K562 (cell line): ENCODE results near the gene SORCS1. TPM values are rescaled to one million over a fixed set of nuclear protein-coding genes. Genes with fewer than 3 reads are reported as not detected.

Source experiments
- ATAC-seq: fragments of 200-7000 bp; cut with Tn5 transposase; 3 replicates; pipeline ENCODE4 v1.9.1; 2020; ENCODE audit warnings: moderate library complexity
- BruUV-seq: library from RNA; stranded (reverse); fragments of 400-500 nt; replicated peaks from 2 replicates; lab custom pipeline; 2021; lab: Mats Ljungman, UMichigan
- CTCF ChIA-PET: fragments of 300-600 bp; formaldehyde crosslinking; extraction: SDS; loops from one replicate; lab custom pipeline; 2021; ENCODE audit warnings: low intra/inter-chr PET ratio; lab: Yijun Ruan, JAX
- POLR2A ChIA-PET: fragments of 300-600, 350-650 bp; sonication (Branson Sonifier 250); formaldehyde crosslinking; extraction: SDS; loops from one replicate; lab custom pipeline; 2021; ENCODE audit warnings: antibody characterized with exemption, inconsistent platforms; lab: Yijun Ruan, JAX
- DNase-seq, 4 experiments: peaks; one replicate each; pipeline versions ENCODE4 v3.0.0 to v3.0.0-alpha.2; 2011 to 2018; ENCODE audit warnings: low spot score in 3 of 4, mixed read lengths in 3 of 4; ENCODE audit errors: extremely low read depth in 1 of 4
- FAIRE-seq: peaks from 2 replicates; lab custom pipeline; 2011; peaks lifted over from hg19 to GRCh38; lab: Jason Lieb, UNC
- H2AFZ ChIP-seq: 2 replicates; pipeline ENCODE4 v1.6.0; 2011; ENCODE audit warnings: low read depth, low read length, control low read depth, inconsistent platforms
- H3K27ac ChIP-seq: fragments of 200-600 bp; 3 replicates; pipeline ENCODE4 v1.8.0; 2011; ENCODE audit warnings: low read depth, mild to moderate bottlenecking, control low read depth, inconsistent platforms, low read length, moderate library complexity, mixed read lengths; ENCODE audit errors: extremely low read depth
- H3K27me3 ChIP-seq, 2 experiments: fragments of 300-600 bp in 1 of 2; 2 replicates in 1 of 2; 3 replicates in 1 of 2; pipeline versions ENCODE4 v1.6.0 to v1.8.0; 2011; ENCODE audit warnings: inconsistent platforms in 2 of 2, low read length in 2 of 2, mild to moderate bottlenecking in 1 of 2, mixed read lengths in 1 of 2, moderate library complexity in 1 of 2; ENCODE audit not compliant: control insufficient read depth in 2 of 2, insufficient read depth in 2 of 2
- H3K36me3 ChIP-seq: fragments of 300-600 bp; 3 replicates; pipeline ENCODE4 v1.8.0; 2011; ENCODE audit warnings: mild to moderate bottlenecking, low read length, inconsistent platforms; ENCODE audit not compliant: control insufficient read depth, insufficient read depth
- H3K4me1 ChIP-seq, 2 experiments: fragments of 200-600 bp in 1 of 2; replicated peaks in 1 of 2; 2 replicates in 1 of 2; 3 replicates in 1 of 2; pipeline versions ENCODE4 v1.5.1 to v1.8.0; 2011; ENCODE audit warnings: inconsistent platforms in 2 of 2, low read length in 2 of 2, mild to moderate bottlenecking in 1 of 2, mixed read lengths in 1 of 2, moderate library complexity in 1 of 2; ENCODE audit not compliant: control insufficient read depth in 2 of 2, insufficient read depth in 2 of 2
- H3K4me2 ChIP-seq: 2 replicates; pipeline ENCODE4 v1.6.1; 2011; ENCODE audit warnings: low read length, control low read depth, inconsistent platforms, mixed read lengths; ENCODE audit not compliant: insufficient read depth
- H3K4me3 ChIP-seq: fragments of 200-600 bp; sonication (generic), shearing (Covaris generic); 2 replicates; pipeline ENCODE4 v1.5.1; 2016; ENCODE audit warnings: control low read depth, inconsistent platforms
- H3K79me2 ChIP-seq: fragments of 200-600 bp; 3 replicates; pipeline ENCODE4 v1.8.0; 2011; ENCODE audit warnings: low read length, inconsistent platforms; ENCODE audit not compliant: control insufficient read depth, insufficient read depth
- H3K9ac ChIP-seq, 2 experiments: 2 replicates each; pipeline versions ENCODE4 v1.6.0 to v1.6.1; 2011; ENCODE audit warnings: low read depth in 2 of 2, low read length in 2 of 2, control low read depth in 1 of 2, inconsistent platforms in 1 of 2, mild to moderate bottlenecking in 1 of 2, mixed read lengths in 1 of 2; ENCODE audit not compliant: insufficient read depth in 1 of 2
- H3K9me1 ChIP-seq: one replicate; pipeline ENCODE4 v1.6.0; 2011; ENCODE audit warnings: inconsistent platforms, mild to moderate bottlenecking, low read length, moderate library complexity; ENCODE audit not compliant: control insufficient read depth, insufficient read depth
- H3K9me3 ChIP-seq: replicated peaks from 2 replicates; pipeline ENCODE4 v1.5.1; 2011; ENCODE audit warnings: low read depth, low read length, inconsistent platforms; ENCODE audit not compliant: control insufficient read depth, insufficient read depth
- H4K20me1 ChIP-seq: replicated peaks from 2 replicates; pipeline ENCODE4 v1.6.1; 2011; ENCODE audit warnings: low read length, inconsistent platforms, mixed read lengths; ENCODE audit not compliant: control insufficient read depth, insufficient read depth
- ARID2 ChIP-seq: fragments of 450-650 bp; IDR thresholded peaks from 2 replicates; pipeline ENCODE4 v1.6.1; 2017; ENCODE audit warnings: antibody characterized with exemption, mild to moderate bottlenecking
- ATF1 ChIP-seq, 2 experiments: fragments of 450-650 bp in 1 of 2; IDR thresholded peaks; 2 replicates each; pipeline ENCODE4 v1.6.1; 2016; ENCODE audit warnings: missing compliant biosample characterization in 1 of 2, missing genetic modification characterization in 1 of 2
- BMI1 ChIP-seq: fragments of 150-350 bp; IDR thresholded peaks from 2 replicates; pipeline ENCODE4 v1.6.1; 2014; ENCODE audit warnings: low read length
- CBX3 ChIP-seq, 2 experiments: IDR thresholded peaks; 1 replicate in 1 of 2; 2 replicates in 1 of 2; pipeline ENCODE4 v1.6.1; 2012; ENCODE audit warnings: inconsistent platforms in 2 of 2, low read length in 2 of 2, borderline replicate concordance in 1 of 2, control low read depth in 1 of 2
- FOXO4 ChIP-seq: fragments of 450-650 bp; formaldehyde crosslinking; IDR thresholded peaks from 2 replicates; pipeline ENCODE4 v1.4.0; 2020; ENCODE audit warnings: mild to moderate bottlenecking, moderate library complexity
- KDM5B ChIP-seq: fragments of 200-600 bp; sonication (generic); IDR thresholded peaks from 2 replicates; pipeline ENCODE4 v1.6.1; 2012; ENCODE audit warnings: low read depth, mild to moderate bottlenecking, moderate library complexity, low read length, control low read depth, inconsistent platforms; ENCODE audit not compliant: insufficient replicate concordance
- PBX2 ChIP-seq, 2 experiments: IDR thresholded peaks in 1 of 2; conservative IDR thresholded peaks in 1 of 2; 2 replicates each; pipeline ENCODE4 v1.6.1; 2016; ENCODE audit warnings: low read depth in 2 of 2, mild to moderate bottlenecking in 1 of 2, missing compliant biosample characterization in 1 of 2, missing genetic modification characterization in 1 of 2, moderate library complexity in 1 of 2
- POLR2G ChIP-seq: fragments of 200-400 bp; formaldehyde crosslinking; IDR thresholded peaks from 2 replicates; pipeline ENCODE4 v1.6.1; 2017; ENCODE audit warnings: low read depth, mild to moderate bottlenecking, antibody characterized with exemption, low read length, moderate library complexity
- RBM17 ChIP-seq: fragments of 200-400 bp; formaldehyde crosslinking; IDR thresholded peaks from 2 replicates; pipeline ENCODE4 v1.6.1; 2017; ENCODE audit warnings: low read depth, mild to moderate bottlenecking, low read length, borderline replicate concordance
- STAG1 ChIP-seq: sonication (generic); formaldehyde crosslinking; IDR thresholded peaks from 2 replicates; pipeline ENCODE4 v1.5.0; 2020; ENCODE audit warnings: missing genetic modification reagents, borderline replicate concordance
- TRIM24 ChIP-seq, 2 experiments: fragments of 450-650 bp; IDR thresholded peaks; 2 replicates each; pipeline ENCODE4 v1.6.1; 2016
- YBX1 ChIP-seq: fragments of 450-650 bp; IDR thresholded peaks from 2 replicates; pipeline ENCODE4 v1.7.1; 2016; ENCODE audit warnings: mild to moderate bottlenecking
- ZBTB34 ChIP-seq: fragments of 250-450 bp; sonication (Bioruptor Pico); IDR thresholded peaks from 2 replicates; pipeline ENCODE4 v1.8.0; 2021; ENCODE audit warnings: mild to moderate bottlenecking, moderate library complexity
- ZNF184 ChIP-seq: sonication (generic); formaldehyde crosslinking; IDR thresholded peaks from 2 replicates; pipeline ENCODE4 v1.5.0; 2020; ENCODE audit warnings: missing genetic modification reagents
- ZNF77 ChIP-seq: fragments of 250-450 bp; sonication (Bioruptor Pico); IDR thresholded peaks from 2 replicates; pipeline ENCODE4 v1.5.0; 2020
- WGBS: fragments of 100-300 bp; shearing (Covaris generic); methylation state at CpG from one replicate; pipeline ENCODE4 v1.1.6; 2016; ENCODE audit warnings: low coverage, mixed read lengths; ENCODE audit not compliant: insufficient coverage; ENCODE audit errors: missing lambda C conversion rate; 5-methylcytosine and 5-hydroxymethylcytosine counted together
- in situ Hi-C: fragments of 300-500 bp; cut with MboI; formaldehyde crosslinking; loops from 4 replicates; pipeline ENCODE4 v1.15.0; 2018; ENCODE audit warnings: inconsistent platforms, mixed read lengths
- intact Hi-C: fragments of 100-400 bp; cut with micrococcal nuclease; formaldehyde crosslinking; loops from 2 replicates; pipeline ENCODE4 v1.14.2; 2022
- polyA plus RNA-seq, 8 experiments: library from polyadenylated mRNA; depleted of rRNA in 4 of 8; stranded (reverse) in 5 of 8; unstranded in 3 of 8; fragments of >200 nt; fragmentation: Nextera tagmentation in 2 of 8; fragmentation: Illumina TruSeq in 1 of 8; extraction: Ambion mirVana in 2 of 8; extraction: Trizol in 1 of 8; gene quantifications; 2 replicates each; pipeline versions ENCODE4 v1.2.1 to v1.2.3, GENCODE V29; 2011 to 2014; ENCODE audit warnings: inconsistent platforms in 1 of 8, missing spikeins in 1 of 8
- total RNA-seq, 7 experiments: library from RNA; depleted of rRNA in 6 of 7; stranded (reverse); fragments of >200 nt in 6 of 7; fragmentation: Illumina TruSeq in 2 of 7; extraction: Trizol in 2 of 7; gene quantifications; 2 replicates each; pipeline versions ENCODE4 v1.2.1 to v1.2.3, GENCODE V29; 2011 to 2021; ENCODE audit warnings: low replicate concordance in 1 of 7

SORCS1 gene
- total and polyA plus RNA-seq, 9 of the 15 experiments (the other 6 are each of a cell fraction or from before 2014, with no cell fraction given) = 1.5 to 3.9 (median 2.7) TPM

- CTCF ChIA-PET = no interaction called here
- in situ Hi-C loops (no loop called here), intact Hi-C loops (no loop called here)
- no peak for ATAC-seq
- H4K20me1 ChIP-seq = no peaks in the 10 kb centered on the region
- WGBS = 26% methylated on average over 4 of the region's 4 CpGs
- no peak overlapping the region for H3K4me2 ChIP-seq
- H2AFZ ChIP-seq = no peak overlapping the region
- H3K9ac ChIP-seq = no peak overlapping the region
- no peaks in the 10 kb centered on the region for H3K36me3 ChIP-seq
- no peaks in the 10 kb centered on the region for H3K9me1 ChIP-seq
- FAIRE-seq = no peak
- no TSS peak for BruUV-seq
- no peaks in the 10 kb centered on the region for H3K9me3 ChIP-seq
- no peaks in the 10 kb centered on the region for H3K79me2 ChIP-seq
- POLR2A ChIA-PET = no interaction called here
- H3K4me3 ChIP-seq = no peak overlapping the region
- H3K27ac ChIP-seq = no peak overlapping the region
- DNase-seq = no peak
- no peaks in the 10 kb centered on the region; a peak in 1 of 5 replicates for H3K4me1 ChIP-seq
- H3K27me3 ChIP-seq = no peaks in the 10 kb centered on the region
- TF ChIP-seq ARID2 (no peak), STAG1 (no peak), PBX2 (CRISPR knock-in tag; IDR thresholded peaks at IDR 0.05; ENCODE audit: low read depth) (no peak), PBX2 (tag; conservative IDR thresholded peaks at IDR 0.05; ENCODE audit: low read depth) (no peak), ATF1 (CRISPR knock-in tag; IDR thresholded peaks at IDR 0.05) (no peak), ATF1 (tag; IDR thresholded peaks at IDR 0.05) (no peak), ZNF77 (no peak), KDM5B (no peak), CBX3 (IDR thresholded peaks at IDR 0.05; ENCODE audit: borderline replicate concordance in 1 of 2, low read length in 2 of 2) (no peak), YBX1 (no peak), BMI1 (no peak), POLR2G (no peak), FOXO4 (CRISPR knock-in tag) (no peak), TRIM24 (IDR thresholded peaks at IDR 0.05) (no peak), RBM17 (no peak), ZBTB34 (CRISPR knock-in tag) (no peak), ZNF184 (CRISPR knock-in tag) (no peak)
These were observed 247.0 kb downstream of the SORCS1 start for GRCh38 chr10:106917452-106918055.
